Fibroblast of peridontal ligament (primary cell): ENCODE measurements around the gene SPP2.

Source experiments
- DNase-seq: peaks from one replicate; pipeline ENCODE4 v3.0.0-alpha.2; 2010; ENCODE audit errors: extremely low read depth

The SPP2 gene

GRCh38 chr2:234038076-234038802, 12.3 kb upstream of the SPP2 start:
- peak; percentile 80 for DNase-seq

DNA sequence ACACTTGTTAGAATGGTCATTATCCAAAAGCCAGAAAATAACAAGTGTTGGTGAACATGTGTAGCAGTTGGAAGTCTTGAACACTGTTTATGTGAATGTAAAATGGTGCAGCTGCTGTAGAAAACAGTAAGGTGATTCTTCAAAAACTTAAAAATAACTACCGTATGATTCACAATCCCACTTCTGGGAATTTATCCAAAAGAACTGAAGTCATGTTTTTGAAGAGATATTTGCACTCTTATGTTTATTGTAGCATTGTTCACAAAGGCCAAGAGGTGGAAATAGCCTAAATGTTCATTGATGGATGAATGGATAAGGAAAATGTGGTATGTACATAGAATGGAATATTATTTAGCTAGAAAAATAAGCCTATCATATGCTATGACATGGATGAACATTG, 6.3 kb upstream of the SPP2 start:
- peak; percentile 90 for DNase-seq

DNA sequence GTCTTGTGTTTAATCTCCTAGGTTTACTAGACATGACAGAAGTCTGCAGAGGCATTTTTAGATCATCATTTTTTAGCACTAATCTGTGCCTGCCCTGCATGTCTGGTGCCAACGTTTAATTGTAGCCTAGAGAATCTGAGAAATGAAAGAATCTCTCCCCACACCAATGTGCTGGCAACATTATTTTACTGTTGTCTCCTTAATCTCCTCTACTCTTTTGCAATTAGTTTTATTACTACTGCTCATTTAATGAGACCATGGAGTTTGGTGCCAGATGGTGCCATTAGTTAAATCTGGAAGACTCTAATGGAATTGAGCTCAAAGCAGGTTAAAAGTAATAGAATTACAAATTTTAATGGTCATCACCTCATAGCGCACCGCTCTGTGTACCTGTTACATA, 4.0 kb upstream of the SPP2 start:
- DNase-seq: no peak

GRCh38 chr2:234047361-234047760, 3.1 kb upstream of the SPP2 start:
- DNase-seq: no peak

DNA sequence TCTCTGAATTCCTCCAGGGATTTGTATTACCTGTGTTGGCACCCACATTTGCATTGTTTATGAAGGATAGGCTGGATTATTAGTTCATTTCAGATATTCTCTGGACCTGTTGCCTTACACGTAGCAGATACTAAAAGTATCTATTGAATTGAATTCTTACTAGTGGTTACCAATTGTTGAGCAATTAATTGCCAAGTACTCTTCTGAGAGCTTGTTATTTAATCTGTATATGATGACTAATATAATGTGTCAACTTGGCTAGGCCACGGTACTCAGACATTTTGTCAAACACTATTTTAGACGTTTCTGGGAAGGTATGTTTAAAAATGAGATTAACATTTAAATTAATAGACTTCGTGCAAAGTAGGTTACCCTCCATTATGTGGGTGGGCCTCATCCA, 2.5 kb upstream of the SPP2 start:
- DNase-seq: no peak

DNA sequence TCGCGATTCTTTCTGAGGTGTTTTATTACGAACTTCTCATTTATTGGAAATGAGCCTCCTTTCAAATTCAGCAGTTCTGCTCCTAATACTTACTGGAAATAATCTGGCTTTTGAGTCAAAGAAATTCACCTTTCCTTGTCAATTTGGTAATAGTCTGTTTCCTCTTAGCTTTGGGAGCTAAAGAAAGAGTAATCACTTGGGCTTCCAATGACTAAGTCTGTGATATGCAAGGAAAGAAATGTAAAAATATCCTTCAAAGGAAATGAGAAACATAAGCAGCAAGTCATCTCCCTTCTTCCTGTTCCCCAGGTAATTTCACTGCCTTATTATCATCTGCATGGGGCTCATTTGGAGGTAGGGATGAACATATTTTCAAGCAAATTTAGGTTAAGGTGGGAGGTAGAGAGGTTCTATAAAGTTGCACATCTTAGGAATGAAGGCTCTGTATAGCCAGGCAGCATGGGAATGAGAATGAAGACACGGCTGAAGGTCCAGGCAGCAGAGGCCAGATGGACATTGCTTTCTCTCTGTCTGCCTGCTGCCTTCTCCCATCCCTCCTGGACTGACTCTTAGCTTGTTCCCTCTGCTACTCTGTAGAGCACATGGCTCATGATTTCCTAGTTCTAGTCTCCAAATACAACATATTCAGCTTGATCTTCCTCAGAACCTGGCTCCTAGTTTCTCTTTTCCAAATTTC, 1.0 kb downstream of the SPP2 start:
- DNase-seq: peak; percentile 16

- no peak for DNase-seq
Measured at GRCh38 chr2:234058881-234059280, 8.4 kb downstream of the SPP2 start.

DNA sequence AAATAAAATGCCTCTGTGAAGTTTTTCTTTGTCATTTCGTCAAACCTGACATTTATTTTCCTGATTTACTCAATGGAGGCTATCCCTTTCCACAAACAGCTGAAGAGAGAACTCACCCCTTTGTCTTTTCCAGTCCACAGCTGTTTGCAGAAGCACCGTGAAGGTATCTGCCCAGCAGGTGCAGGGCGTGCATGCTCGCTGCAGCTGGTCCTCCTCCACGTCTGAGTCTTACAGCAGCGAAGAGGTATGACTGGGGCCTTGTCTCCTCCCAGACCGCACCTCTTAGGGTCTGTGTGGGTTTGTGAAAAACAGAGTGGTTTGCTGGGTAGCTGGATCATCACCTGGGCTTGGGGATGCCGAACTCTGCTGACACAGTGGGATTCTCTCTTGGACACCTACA, 9.7 kb downstream of the SPP2 start:
- DNase-seq: no peak

DNA sequence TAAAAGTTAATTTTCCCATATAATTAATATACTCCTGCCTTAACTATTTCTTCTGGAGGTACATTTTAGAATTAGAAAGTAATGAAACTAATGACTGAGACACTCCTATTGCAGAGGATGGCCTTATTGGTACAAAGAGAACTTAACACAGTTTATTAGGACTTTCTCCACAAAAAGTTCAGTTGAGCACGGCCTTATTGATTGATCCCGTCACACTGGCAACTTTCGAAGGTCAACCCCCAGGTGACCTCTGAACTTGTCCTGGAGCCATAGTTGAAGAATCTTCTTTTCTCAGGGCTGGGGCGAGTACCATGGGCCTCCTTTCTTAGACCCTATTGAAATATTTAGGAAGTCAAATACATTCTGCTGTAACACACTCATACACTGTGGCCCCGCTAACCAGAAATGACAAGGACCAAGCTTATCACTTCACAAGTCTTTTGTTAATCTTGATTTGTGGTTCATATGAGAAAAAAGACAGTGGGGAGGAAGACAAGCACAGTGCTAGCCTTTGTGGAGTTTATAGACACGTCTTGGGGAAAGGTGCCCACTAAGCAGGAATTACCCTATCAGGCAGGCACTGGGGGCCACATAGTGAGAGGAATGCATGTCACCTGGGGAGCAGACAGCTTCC, 11.2 kb downstream of the SPP2 start:
- DNase-seq: no peak

GRCh38 chr2:234066587-234066986, 16.1 kb downstream of the SPP2 start:
- no peak for DNase-seq

GRCh38 chr2:234071664-234072063, 21.2 kb downstream of the SPP2 start:
- DNase-seq: no peak

GRCh38 chr2:234072454-234072853, 22.0 kb downstream of the SPP2 start:
- no peak for DNase-seq

DNA sequence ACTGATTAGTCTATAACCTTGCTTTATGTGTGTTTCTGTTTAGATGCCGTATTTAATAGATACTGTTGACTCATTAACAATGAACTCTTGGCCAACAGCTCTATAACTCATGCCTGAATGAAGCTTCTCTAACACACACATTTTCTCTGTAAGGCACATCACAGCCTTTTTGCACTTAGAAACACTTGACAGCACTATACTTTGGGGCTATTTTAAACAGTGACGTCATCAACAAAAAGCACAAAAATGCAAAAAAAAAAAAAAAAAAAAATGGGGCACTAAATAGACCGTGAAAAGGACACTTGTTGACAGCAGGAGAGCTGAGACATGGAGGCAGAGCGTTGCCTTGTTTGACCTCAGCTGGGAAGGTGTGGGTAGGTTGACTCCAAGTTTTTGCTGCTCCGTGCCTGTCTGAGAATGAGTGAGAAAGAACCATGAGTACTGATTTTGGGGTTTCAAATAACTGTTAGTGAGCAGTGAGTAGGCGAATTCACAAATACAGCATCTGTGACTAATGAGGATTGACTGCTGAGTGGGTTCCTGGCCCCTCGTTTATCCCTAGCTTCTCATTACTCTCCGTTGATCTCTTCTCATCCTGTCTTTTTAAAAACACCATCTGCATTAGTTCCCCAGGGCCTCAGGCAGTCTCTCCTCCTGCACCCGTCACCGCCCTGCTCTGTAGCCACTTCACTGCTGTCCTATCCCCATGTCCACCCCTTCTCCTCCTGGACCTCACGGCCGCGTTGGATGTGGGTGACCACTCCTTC, 24.4 kb downstream of the SPP2 start:
- DNase-seq: no peak

DNA sequence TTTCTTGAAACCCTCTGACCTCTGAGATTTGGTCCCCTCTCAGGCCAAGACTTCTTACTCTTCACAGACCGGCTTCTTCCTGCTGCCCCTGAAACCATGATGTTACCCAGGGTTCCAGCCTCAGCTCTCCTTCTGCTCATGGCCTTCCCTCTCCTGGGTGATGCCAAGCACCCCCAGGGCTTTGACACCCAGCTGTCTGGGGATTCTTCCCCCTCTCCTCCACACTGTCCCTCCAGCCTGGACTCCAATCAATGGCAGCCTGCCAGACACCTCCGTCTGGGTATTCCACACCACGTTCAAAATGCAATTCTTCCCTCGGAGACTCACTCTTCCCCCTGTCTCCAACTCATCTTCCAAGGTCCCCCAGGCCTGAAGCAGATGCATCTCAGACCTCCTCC, 25.0 kb downstream of the SPP2 start:
- DNase-seq: no peak

DNA sequence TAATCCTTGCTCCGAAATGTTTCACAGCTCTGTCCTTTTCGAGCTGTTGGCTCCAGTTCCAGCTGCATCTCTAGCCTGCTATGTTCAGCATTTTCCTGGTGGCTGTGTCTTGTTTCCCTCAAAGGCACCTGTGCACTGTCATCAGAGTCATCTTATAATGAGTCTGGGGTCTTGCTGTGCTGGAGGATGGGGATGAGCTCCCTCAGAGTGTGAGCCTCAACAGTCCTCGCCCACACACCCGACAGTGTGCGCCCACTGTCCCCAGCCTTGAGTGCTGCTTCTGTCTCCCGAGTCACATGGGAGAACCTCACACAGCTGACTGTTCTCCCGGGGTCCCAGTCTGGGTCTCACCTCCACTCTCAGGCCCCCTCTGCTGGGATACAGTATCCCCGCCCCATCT, 25.4 kb downstream of the SPP2 start:
- no peak for DNase-seq

DNA sequence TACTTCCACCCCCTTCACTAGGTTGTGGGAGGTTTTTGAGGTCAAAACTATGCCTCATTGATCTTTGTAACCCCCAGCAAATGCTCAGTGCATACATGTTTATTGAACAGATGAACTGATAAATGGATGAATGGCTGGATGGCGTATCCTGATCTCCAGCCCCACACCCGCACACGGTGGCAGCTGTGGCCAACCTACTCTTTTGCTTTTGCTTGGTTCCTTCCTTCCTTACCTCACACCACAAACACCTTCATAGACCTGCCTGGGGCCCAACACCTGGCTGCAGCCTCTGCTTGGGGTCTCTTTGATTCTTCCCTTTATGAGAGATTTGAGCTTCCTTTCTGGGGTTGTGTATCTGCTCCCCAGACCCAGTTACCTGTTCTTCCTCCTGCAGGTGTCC, 25.9 kb downstream of the SPP2 start:
- DNase-seq: no peak

DNA sequence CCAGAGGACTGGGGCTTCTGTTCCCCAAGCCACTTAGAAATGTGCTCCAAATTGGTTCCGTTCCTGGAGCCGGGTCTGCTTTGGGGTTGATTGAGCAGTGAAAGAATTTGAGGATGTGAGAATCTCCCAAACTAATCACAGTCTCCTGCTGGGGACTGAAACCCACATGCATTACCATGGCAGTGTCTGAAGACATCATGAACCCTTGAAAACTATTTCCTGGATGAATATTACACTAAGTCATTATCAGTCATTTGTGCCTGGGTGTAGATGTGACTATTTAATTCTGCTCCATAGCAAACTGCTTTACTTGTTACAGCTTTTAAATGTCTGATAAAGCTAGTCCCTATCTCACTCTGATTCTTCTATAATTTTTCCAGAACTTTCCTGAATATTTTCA, 27.6 kb downstream of the SPP2 start:
- DNase-seq: no peak

DNA sequence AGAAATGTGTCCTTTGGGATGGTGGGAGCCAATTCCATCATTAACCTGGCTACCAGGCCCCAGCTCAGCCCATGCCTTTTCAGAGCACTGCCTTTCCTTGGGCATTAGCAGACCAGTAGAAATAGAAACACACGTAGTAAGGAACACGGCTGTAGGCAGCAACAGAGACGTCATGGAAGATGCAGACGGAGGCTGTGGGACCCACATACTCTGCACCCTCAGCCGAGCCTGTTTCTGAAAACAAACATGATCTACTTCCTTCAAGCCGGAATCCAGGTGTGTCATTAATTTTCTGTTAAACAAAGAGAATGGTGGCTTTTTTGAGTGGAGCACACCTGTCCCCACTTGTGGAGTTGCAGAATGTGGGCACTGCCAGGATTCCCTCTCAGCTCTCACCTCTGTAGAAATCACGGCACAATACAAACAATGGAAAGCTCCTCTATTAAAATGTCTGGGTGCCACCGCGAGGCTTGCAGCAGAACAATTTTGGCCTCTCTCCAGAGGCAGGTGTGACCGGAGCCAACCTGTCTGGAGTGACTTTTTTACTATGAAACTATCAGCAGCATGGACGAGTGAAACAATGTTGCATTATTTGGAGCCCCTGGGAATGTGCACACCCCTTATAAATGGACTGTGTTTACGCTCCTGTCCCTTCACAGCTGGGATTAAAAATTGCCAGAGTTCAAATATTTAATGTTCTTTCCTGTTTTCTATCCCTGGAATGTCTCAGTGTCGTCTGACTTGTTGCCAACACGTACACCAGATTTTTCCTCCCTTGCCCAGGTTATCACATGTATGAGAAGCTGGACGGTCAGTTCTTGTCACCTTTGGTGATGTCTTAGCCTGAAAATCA, 31.7 kb downstream of the SPP2 start:
- DNase-seq: no peak

DNA sequence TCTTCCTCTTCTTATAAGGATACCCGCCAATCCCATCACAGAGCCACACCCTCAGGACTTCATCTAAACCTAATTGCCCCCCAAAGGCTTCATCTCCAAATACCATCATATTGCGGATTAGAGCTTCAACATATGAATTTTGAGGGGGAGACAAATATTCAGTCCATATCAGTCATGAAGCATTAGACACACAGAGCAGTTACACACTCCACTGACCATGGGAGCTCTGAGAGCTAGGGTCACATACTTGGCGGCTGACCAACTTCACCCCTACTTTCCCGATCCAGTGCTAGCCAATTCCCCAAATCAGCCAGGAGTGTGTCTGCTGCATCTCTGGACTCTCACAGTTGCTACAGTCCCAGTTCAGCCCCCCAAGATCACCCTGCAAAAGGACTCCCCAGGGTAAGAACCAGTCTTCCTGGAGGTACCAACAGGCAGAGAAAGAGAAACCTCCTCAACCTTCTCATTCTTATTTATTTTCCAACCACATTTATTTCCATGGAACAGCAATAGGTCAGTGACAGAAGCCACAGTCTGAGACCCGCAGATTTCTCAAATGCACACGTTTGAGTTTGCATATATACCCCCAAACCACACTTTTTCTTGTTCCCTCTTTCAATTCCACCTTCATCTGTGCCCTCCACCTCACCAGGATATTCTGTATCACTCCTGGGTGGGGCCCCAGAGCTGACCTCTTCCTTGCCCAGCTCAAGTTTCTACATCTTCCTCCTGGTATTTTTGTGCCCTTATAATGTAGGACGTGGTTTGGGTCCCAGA, 33.3 kb downstream of the SPP2 start:
- DNase-seq: no peak

DNA sequence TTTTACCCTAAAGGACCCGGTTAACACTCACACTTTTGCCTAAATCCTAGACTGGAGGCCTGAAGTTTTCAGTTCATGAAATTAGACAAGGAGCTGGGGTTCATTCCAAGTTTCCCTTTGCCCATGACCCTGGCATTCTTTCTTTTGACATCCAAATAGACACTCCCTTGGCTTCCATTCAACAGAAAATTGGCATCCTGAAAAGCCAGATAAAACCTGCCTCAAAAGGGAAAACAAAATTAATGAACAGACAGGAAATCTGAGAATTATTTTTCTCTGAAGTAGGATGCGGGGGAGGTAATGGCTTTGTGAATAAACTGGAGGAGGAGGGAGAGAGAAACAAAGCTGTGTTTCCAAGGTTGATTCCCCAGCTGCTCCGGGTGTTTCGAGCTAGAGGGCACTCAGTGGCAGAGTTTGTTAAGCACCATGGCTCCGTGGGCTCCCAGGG, 41.0 kb downstream of the SPP2 start:
- peak; percentile 11 for DNase-seq

GRCh38 chr2:234091883-234092282, 41.4 kb downstream of the SPP2 start:
- DNase-seq: no peak
